Measurements from ENCODE around the gene SMYD5.

The SMYD5 gene

DNA sequence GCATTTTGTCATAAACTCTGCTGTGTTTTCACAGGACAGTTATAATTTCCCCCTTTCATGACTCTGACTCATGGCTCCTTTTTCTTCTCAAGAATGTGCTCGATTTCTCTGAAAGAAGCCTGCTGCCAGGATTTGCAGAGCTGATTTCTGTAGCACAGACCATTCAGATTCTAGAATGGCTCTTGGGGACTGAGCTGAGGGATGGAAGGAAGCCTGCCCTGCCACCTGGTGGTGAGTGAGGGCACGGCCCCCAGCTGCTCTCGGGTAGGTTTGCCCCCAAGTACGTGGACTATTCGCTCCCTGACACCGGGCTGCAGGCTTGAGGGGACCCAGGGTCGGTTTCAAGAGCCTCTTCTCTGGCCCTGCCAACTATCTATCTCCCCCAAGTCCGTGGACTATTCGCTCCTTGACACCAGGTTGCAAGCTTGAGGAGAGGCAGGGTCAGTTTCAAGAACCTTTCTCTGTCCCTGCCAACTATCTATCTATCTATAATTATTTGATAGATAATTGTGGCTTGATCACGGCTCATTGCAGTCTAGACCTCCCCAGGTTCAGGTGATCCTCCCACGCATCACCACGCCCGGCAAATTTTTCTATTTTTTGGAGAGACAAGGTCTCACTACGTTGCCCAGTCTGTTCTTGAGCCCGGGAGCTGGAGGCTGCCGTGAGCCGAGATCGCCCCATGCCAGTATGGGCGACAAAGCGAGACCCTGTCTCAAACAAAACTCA lies 1.4 kb upstream of the SMYD5 start:
- TF ChIP-seq JUND (IDR thresholded peaks at IDR 0.05; ENCODE audit: low read depth), result no peak
- in situ Hi-C loops (cut with HindIII; ENCODE audit: low pct_unique_long_range_greater_than_20kb, low sequenced_read_pairs), result no loop called here
- peak; percentile 63 to 69 for DNase-seq (ENCODE audit: low read depth in 1 of 2, low spot score in 1 of 2)

- in situ Hi-C loops (cut with HindIII; ENCODE audit: low pct_unique_long_range_greater_than_20kb, low sequenced_read_pairs), result no loop called here
- DNase-seq (ENCODE audit: low read depth in 1 of 2, low spot score in 1 of 2), result no peak
- TF ChIP-seq JUND (IDR thresholded peaks at IDR 0.05; ENCODE audit: low read depth), result no peak
Observed at GRCh38 chr2:73215254-73215653, 1.2 kb downstream of the SMYD5 start.

DNA sequence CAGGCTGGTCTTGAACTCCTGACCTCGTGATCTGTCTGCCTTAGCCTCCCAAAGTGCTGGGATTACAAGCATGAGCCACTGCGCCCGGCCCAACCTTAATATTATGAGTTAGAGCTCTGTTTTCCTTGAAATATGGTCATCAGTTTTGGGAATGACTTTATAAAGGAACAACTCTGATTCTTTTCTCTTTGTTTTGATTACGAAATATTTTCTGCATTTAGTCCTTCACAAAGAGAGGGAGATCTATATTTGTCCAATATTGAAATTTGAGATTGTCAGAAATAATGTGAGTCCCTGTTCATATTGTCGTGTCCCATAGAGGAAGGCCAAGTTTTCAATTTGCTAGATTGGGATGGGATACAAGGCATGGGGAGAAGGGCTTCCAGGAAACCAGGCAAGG lies 3.1 kb downstream of the SMYD5 start:
- no peak for DNase-seq (ENCODE audit: low read depth in 1 of 2, low spot score in 1 of 2)
- no peak for TF ChIP-seq JUND (IDR thresholded peaks at IDR 0.05; ENCODE audit: low read depth)
- in situ Hi-C loops (cut with HindIII; ENCODE audit: low pct_unique_long_range_greater_than_20kb, low sequenced_read_pairs), result no loop called here

- DNase-seq (ENCODE audit: low read depth in 1 of 2, low spot score in 1 of 2), result no peak
- in situ Hi-C loops (cut with HindIII; ENCODE audit: low pct_unique_long_range_greater_than_20kb, low sequenced_read_pairs), result no loop called here
- TF ChIP-seq JUND (IDR thresholded peaks at IDR 0.05; ENCODE audit: low read depth), result no peak
Observed at GRCh38 chr2:73217826-73218225, 3.8 kb downstream of the SMYD5 start.

DNA sequence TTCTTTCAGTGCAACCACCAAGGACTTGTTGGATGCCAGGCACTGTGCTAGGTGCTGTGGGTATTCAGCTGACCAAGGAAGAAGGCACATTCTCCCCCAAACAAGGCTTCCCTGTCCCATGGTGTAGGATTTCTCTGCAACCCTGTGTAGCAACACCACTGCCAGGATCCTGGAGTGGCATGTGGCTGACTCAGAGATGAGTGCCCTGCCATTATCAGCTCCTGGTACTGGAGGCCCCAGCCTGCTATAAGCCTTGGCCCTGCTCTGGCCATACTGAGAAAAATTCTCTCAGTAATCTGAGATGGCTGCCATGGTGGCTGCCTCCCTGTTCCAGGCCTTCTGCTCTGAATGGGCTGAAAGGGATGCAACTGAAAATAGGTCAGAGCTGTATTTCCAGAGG lies 4.3 kb downstream of the SMYD5 start:
- TF ChIP-seq JUND (IDR thresholded peaks at IDR 0.05; ENCODE audit: low read depth), result no peak
- DNase-seq (ENCODE audit: low read depth in 1 of 2, low spot score in 1 of 2), result no peak
- in situ Hi-C loops (cut with HindIII; ENCODE audit: low pct_unique_long_range_greater_than_20kb, low sequenced_read_pairs), result no loop called here

DNA sequence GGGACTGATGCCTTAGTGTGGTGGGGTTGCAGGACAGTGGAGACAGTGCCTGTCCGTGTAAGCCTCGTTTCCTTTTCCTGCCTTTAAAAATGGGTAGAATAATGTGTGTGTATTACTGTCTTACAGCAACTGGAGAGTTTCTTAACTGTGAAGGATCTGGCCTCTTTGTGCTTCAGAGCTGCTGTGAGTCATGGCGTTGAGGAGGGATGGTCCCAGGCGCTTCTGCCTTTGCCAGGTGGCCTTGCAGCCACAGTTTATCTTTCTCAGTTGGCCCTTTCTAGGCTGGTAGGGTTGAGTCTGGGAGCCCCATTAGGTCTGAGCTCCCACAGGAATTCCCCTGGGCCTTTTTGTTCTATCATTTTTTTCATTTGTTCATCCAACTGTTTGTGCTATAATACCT lies 9.8 kb downstream of the SMYD5 start:
- no peak for DNase-seq (ENCODE audit: low read depth in 1 of 2, low spot score in 1 of 2)
- TF ChIP-seq JUND (IDR thresholded peaks at IDR 0.05; ENCODE audit: low read depth), result no peak
- in situ Hi-C loops (cut with HindIII; ENCODE audit: low pct_unique_long_range_greater_than_20kb, low sequenced_read_pairs), result no loop called here

DNA sequence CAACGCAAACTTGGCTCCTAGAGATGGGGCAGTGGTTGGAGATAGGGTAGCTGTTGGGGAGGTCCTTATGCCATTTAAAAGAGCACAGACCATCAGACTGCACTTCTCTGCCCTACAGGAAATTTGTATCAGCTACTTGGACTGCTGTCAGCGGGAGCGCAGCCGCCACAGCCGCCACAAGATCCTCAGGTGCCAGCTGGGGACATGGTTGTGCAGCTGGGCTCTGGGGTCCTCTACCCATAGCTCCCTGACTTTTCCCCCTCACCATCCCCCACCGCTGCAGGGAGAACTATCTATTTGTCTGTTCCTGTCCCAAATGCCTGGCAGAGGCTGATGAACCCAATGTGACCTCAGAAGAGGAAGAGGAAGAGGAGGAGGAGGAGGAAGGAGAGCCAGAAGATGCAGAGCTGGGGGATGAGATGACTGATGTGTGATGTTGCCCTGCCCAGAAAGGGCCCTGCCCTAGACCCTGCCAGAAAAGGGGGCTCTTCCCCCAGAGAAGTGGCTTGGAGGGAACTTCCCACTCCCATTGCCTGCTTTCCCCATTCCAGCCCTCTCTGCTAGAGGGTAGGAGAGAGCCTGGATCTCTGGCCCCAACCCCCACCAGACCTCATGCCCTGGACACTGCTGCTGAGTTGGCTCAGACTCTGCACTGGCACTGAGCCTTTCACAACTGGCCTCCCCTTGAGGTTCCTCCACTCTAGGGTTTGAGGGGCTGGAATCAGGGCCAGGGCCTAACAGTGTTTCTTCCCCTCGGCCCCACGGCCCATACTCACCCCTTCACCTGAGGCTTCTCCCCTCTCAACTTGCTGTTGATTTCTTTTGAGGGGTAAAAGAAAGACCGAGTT lies 11.7 kb downstream of the SMYD5 start:
- in situ Hi-C loops (cut with HindIII; ENCODE audit: low pct_unique_long_range_greater_than_20kb, low sequenced_read_pairs), result no loop called here
- no peak for DNase-seq (ENCODE audit: low read depth in 1 of 2, low spot score in 1 of 2)
- no peak for TF ChIP-seq JUND (IDR thresholded peaks at IDR 0.05; ENCODE audit: low read depth)

- no peak for TF ChIP-seq JUND (IDR thresholded peaks at IDR 0.05; ENCODE audit: low read depth)
- DNase-seq (ENCODE audit: low read depth in 1 of 2, low spot score in 1 of 2), result no peak
- in situ Hi-C loops (cut with HindIII; ENCODE audit: low pct_unique_long_range_greater_than_20kb, low sequenced_read_pairs), result no loop called here
Observed at GRCh38 chr2:73227086-73227485, 13.0 kb downstream of the SMYD5 start.

DNA sequence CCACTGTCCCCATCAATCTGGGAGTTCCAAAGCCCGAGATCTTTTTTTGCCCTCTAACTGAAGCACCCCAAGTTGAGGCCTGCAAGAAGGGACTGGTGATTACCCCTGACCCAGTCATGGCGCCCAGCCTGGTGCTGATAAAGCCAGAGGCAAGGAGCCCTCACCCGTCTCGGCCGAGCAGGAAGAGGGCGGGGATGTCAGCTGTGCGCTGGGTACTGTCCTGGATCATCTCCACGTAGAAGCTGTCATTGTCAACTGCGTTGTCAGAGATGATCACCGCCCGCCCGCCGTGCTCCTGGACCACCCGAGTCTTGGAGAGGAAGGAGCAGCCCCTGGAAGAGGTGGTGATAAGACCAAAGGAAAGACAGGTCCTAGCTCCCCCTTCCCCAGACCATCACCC lies 14.6 kb downstream of the SMYD5 start:
- DNase-seq (ENCODE audit: low read depth in 1 of 2, low spot score in 1 of 2), result no peak
- in situ Hi-C loops (cut with HindIII; ENCODE audit: low pct_unique_long_range_greater_than_20kb, low sequenced_read_pairs), result no loop called here
- TF ChIP-seq JUND (IDR thresholded peaks at IDR 0.05; ENCODE audit: low read depth), result no peak

DNA sequence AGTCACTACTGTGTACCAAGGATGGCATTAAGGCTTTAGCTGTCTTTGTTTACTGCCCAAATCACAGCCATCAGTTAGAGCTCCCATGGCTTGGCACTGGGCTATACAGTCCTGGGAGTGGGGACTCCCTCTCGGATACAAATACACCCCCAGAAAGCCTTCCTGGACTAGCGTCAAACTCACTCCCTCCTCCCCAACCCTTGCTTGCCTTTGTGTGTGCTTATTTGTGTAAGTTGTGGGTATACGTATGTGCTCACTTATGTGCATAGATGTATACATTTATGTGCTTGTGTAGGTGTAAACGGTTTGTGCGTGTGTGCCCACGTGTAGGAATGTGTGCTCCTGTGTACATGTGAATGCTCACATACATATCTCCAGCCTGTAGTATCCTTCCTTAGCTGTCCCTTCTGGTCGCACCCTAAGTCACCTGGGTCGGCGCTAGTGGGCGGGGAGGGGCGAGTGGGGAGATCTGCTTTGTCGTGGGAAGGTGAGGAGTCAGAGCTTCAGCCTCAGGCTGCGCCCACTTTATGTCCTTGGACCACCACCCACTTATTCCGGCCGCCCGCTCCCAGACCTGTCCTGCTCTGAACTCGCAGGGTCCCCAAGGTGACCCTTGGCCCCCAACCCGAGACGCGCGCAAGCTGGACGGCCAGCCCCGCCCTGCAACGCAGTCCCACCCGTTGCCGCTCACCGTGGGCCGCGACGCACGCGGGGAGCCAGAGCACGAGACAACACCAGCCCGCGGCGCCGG lies 18.5 kb downstream of the SMYD5 start:
- in situ Hi-C loops (cut with HindIII; ENCODE audit: low pct_unique_long_range_greater_than_20kb, low sequenced_read_pairs), result no loop called here
- TF ChIP-seq JUND (IDR thresholded peaks at IDR 0.05; ENCODE audit: low read depth), result no peak
- peak; percentile 13 to 32 for DNase-seq (ENCODE audit: low read depth in 1 of 2, low spot score in 1 of 2)

DNA sequence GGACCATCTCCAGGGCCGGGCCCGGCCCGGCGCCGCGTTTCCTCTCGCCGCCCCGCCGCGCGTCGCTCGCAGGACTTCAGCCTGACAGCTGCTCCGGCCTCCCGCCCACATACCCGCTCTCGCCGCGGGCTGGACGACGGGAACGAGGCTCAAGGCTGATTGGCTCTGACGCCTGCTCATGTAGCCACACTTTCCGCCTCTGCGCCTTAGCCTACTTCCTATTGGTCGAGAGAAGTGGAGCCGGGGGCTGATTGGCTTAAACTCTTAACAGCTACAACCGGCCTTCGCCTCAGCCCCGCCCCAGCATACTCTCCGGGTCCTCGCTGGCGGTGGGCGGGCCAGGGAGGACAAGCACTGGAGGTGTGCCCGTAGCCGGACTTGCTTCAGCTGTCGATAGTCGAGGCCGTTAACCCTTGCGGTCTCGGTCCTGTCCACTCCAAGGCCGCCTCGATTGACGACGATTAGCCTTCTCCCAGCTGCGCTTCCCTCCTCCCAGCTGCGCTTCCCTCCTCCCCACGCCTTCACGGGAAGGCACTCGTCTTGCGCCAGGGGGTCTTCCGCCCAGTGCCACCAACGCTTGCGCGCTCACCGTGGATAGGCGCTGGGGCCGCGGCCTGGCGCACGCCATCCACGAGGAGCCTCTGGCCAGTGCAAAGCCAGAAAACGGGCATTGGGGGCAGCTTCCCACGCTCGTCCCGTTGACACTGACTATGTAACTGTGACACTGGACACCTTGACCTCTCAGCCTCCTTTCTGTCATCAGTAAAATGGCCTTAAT lies 19.3 kb downstream of the SMYD5 start, which contains the start of gene PRADC1:
PRADC1 (minus strand) TSS at position 86 of the 778 bp plus-strand sequence; CDS start at position 7, 79 bp downstream.
- in situ Hi-C loops (cut with HindIII; ENCODE audit: low pct_unique_long_range_greater_than_20kb, low sequenced_read_pairs), result no loop called here
- DNase-seq (ENCODE audit: low read depth in 1 of 2, low spot score in 1 of 2), result peak; percentile 95 to 99
- no peak for TF ChIP-seq JUND (IDR thresholded peaks at IDR 0.05; ENCODE audit: low read depth)

Measured in T47D (cell line).